HG03558 (cell line): ENCODE results near the gene DTL.

Experiments used
- ATAC-seq: cut with Tn5 transposase; IDR thresholded peaks from one replicate; pipeline ENCODE4 v1.9.1; 2021; ENCODE audit warnings: moderate number of reproducible peaks; ENCODE audit not compliant: unreplicated experiment; ENCODE audit errors: extremely low read depth

Gene DTL

GRCh38 chr1:212124690-212125582 lies 89.4 kb downstream of the DTL start:
- ATAC-seq, result no peak

- no peak for ATAC-seq
These were observed 90.1 kb downstream of the DTL start for GRCh38 chr1:212125654-212126053.

GRCh38 chr1:212127221-212127620 lies 91.7 kb downstream of the DTL start:
- ATAC-seq, result no peak

- no peak for ATAC-seq
These were observed 94.2 kb downstream of the DTL start for GRCh38 chr1:212129781-212130180.

- no peak for ATAC-seq
These were observed 96.5 kb downstream of the DTL start for GRCh38 chr1:212132025-212132424.

GRCh38 chr1:212133319-212133718 lies 97.8 kb downstream of the DTL start:
- ATAC-seq, result no peak

GRCh38 chr1:212135166-212135565 lies 99.6 kb downstream of the DTL start:
- no peak for ATAC-seq

GRCh38 chr1:212137854-212138253 lies 102.3 kb downstream of the DTL start:
- no peak for ATAC-seq

- no peak for ATAC-seq
These were observed 102.9 kb downstream of the DTL start for GRCh38 chr1:212138457-212138856.

GRCh38 chr1:212139526-212140135 lies 104.1 kb downstream of the DTL start:
- ATAC-seq, result no peak

- ATAC-seq, result no peak
These were observed 105.9 kb downstream of the DTL start for GRCh38 chr1:212141404-212141803.

GRCh38 chr1:212142883-212143530 lies 107.5 kb downstream of the DTL start:
- ATAC-seq, result no peak

GRCh38 chr1:212147581-212148033 lies 112.1 kb downstream of the DTL start:
- no peak for ATAC-seq

- no peak for ATAC-seq
These were observed 114.0 kb downstream of the DTL start for GRCh38 chr1:212149566-212149965.

- no peak for ATAC-seq
These were observed 116.8 kb downstream of the DTL start for GRCh38 chr1:212152308-212152693.

GRCh38 chr1:212152869-212153268 lies 117.3 kb downstream of the DTL start:
- no peak for ATAC-seq

- ATAC-seq, result no peak
These were observed 118.1 kb downstream of the DTL start for GRCh38 chr1:212153635-212154034.
